ENCODE measurements around the gene KRT14. TPM values are rescaled to one million over a fixed set of nuclear protein-coding genes. Genes with fewer than 3 reads are reported as not detected.
"Not testable (repeated sequence)": the region's sequence is repeated elsewhere in the genome, so short reads cannot be mapped to it uniquely, and the experiment has no call there.

KRT14 gene
- total RNA-seq, 2 donors from 2014 or later: not detected

DNA sequence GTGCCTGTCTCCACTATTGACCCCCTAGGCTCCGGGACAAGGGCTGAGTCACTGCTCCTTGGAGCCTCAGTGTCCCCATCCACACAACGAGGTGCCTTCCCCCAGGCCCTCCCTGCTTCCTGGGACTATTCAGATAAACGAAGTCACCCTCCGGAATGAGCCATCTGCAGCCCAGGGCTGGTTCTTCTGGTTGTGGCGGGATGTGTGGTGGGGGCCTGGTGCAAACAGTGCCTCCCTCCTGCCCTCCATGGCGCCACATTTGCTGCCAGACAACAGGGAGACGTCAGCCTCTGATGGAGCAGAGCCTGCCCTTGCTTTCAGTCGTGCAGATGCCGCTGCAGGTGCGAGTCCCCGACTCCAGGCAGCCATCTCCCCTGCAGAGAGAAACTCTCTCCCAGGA, 31.0 kb upstream of the KRT14 start:
- no peaks in the 10 kb centered on the region for H3K36me3 Mint-ChIP-seq (ENCODE audit: low read depth)
- H3K27ac Mint-ChIP-seq: no peak overlapping the region
- no peaks in the 10 kb centered on the region for H3K27me3 Mint-ChIP-seq
- no peak overlapping the region for H3K4me3 Mint-ChIP-seq
- ATAC-seq (replicated peaks): no peak
- H3K4me1 Mint-ChIP-seq: no peaks in the 10 kb centered on the region
- no peaks in the 10 kb centered on the region for H3K9me3 Mint-ChIP-seq

- Mint-ChIP-seq H3K4me1 (no peaks in the 10 kb centered on the region), H3K27ac (no peak overlapping the region), H3K4me3 (no peak overlapping the region), H3K36me3 (ENCODE audit: low read depth) (no peaks in the 10 kb centered on the region), H3K9me3 (no peaks in the 10 kb centered on the region), H3K27me3 (no peaks in the 10 kb centered on the region)
- no peak for ATAC-seq (replicated peaks)
These were observed 30.4 kb upstream of the KRT14 start for GRCh38 chr17:41617136-41617535.

DNA sequence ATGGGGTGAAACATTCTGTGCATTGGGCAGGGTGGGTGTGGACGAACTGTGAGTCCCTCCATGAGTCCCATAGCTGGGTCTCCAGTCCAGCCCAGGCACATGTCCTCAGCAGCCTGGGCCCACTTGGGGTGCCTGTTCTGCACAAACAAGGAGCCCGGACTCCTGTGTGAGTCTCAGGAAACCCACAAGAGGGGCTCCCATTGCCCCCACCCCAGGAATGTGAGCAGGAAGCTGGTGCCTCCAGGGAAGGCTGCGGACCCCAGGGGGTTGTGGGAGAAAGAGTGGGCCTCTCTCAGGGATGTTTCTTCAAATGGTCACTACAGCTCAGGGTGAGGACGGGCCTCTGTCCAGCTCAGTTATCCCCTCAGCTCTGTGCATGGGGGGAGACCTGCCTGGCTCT, 29.8 kb upstream of the KRT14 start:
- H3K36me3 Mint-ChIP-seq (ENCODE audit: low read depth); H3K9me3 Mint-ChIP-seq; H3K27me3 Mint-ChIP-seq; H3K4me1 Mint-ChIP-seq; H3K4me3 Mint-ChIP-seq; H3K27ac Mint-ChIP-seq; ATAC-seq (replicated peaks): not testable (repeated sequence)

GRCh38 chr17:41615454-41615853, 28.8 kb upstream of the KRT14 start:
- no peaks in the 10 kb centered on the region for H3K9me3 Mint-ChIP-seq
- H3K27me3 Mint-ChIP-seq: peaks cover 4% of the 10 kb centered on the region
- H3K4me1 Mint-ChIP-seq: no peaks in the 10 kb centered on the region
- no peaks in the 10 kb centered on the region for H3K36me3 Mint-ChIP-seq (ENCODE audit: low read depth)
- H3K27ac Mint-ChIP-seq: no peak overlapping the region
- no peak overlapping the region for H3K4me3 Mint-ChIP-seq
- no peak for ATAC-seq (replicated peaks)

DNA sequence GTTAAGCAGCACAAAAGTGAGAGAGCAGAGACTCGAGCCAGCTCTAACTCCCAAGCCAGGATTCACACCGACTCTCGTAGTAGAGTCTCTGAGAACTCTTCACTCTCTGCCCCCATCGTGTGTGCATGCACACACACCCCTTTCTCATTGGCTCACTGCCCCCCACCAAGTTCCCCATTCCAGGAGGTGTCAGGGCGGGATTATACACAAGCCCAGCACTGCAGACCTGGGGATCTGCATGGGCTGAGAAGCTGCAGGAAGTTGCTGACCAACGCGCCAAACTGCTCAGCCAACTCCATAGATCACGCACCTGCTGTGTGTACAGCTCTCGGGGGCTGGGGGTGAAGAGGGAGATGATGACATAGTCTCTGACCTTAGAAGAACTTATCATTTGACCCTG, 28.1 kb upstream of the KRT14 start:
- H3K27ac Mint-ChIP-seq; H3K4me1 Mint-ChIP-seq; H3K9me3 Mint-ChIP-seq; ATAC-seq (replicated peaks); H3K27me3 Mint-ChIP-seq; H3K36me3 Mint-ChIP-seq (ENCODE audit: low read depth); H3K4me3 Mint-ChIP-seq: not testable (repeated sequence)

DNA sequence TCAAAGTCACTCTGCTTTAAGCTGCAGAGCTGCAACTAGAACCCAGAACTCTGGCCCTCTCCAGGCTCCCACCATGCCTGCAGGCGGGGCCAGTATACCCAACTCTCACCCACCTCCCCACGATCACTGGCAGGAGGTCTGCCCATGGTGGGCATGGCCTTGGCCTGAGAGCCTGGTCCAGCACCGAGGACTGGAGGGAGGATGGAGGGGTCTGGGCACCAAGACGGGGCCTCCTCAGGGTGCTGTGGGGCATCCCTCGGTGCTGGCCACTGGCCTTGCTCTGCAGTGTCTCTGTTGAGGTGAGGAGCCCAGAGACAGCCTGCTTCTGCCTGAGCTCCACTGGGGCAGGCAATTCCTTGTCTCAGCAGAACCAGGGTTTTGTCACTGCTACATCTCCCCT, 27.4 kb upstream of the KRT14 start:
- Mint-ChIP-seq H3K4me1 (no peaks in the 10 kb centered on the region), H3K9me3 (no peaks in the 10 kb centered on the region), H3K36me3 (ENCODE audit: low read depth) (no peaks in the 10 kb centered on the region), H3K27ac (no peak overlapping the region), H3K27me3 (peaks cover 7% of the 10 kb centered on the region), H3K4me3 (no peak overlapping the region)
- no peak for ATAC-seq (replicated peaks)

DNA sequence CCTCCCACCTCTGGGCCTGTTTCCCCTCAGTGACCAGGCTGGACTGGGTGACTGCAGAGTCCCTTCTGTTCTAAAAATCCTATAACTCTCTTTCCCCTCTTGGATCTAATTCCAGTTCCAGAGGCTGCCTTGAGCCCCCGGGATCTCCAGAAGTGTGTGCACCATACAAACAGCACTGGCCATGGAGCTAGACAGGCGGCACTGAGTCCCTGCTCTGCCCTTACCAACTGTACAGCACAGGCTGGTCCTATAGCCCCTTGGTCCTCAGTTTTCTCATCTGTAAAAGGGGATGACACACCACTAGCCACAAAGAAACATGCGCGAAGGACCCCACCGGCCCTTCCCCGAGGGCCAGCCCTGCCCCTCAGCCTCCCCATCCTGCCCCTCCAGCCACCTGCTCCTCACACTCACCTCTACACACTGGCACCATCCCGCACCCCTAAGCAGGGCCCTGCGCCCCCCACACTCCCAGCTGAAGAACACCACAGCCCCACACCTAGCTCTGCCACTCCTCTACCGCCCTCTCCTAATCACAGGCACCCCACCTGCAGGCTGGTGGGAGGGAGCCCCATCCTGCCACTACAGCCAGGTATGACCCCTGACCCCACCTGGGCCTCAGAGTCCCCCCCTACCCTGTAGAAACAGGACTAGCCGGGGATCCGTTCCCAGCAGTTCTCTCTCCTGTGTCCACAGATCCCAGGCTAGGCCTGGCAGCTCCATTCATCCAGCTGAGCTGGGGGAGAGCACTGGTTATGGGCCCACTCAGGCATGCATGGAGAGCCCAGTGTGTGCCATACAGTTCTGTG, 26.8 kb upstream of the KRT14 start:
- H3K27me3 Mint-ChIP-seq: peaks cover 12% of the 10 kb centered on the region
- no peak for ATAC-seq (replicated peaks)

GRCh38 chr17:41612376-41613160, 25.9 kb upstream of the KRT14 start, which contains the start of gene KRT16:
Gene KRT16, minus strand, starts transcription at chr17:41612767. Its CDS starts 79 bp downstream, at chr17:41612688.
- not testable (repeated sequence) for H3K9me3 Mint-ChIP-seq; H3K4me3 Mint-ChIP-seq; ATAC-seq (replicated peaks); H3K36me3 Mint-ChIP-seq (ENCODE audit: low read depth); H3K27ac Mint-ChIP-seq; H3K4me1 Mint-ChIP-seq
- H3K27me3 Mint-ChIP-seq: peaks cover 12% of the 10 kb centered on the region

More for the DNA sequence above, 26.8 kb upstream of the KRT14 start:
- no peaks in the 10 kb centered on the region for H3K4me1 Mint-ChIP-seq
- H3K9me3 Mint-ChIP-seq: no peaks in the 10 kb centered on the region
- H3K27ac Mint-ChIP-seq: no peak overlapping the region
- H3K36me3 Mint-ChIP-seq (ENCODE audit: low read depth): no peaks in the 10 kb centered on the region
- no peak overlapping the region for H3K4me3 Mint-ChIP-seq

GRCh38 chr17:41610965-41611640, 24.4 kb upstream of the KRT14 start:
- Mint-ChIP-seq H3K27ac (no peak overlapping the region), H3K4me1 (no peaks in the 10 kb centered on the region), H3K27me3 (peaks cover 21% of the 10 kb centered on the region), H3K4me3 (no peak overlapping the region), H3K36me3 (ENCODE audit: low read depth) (no peaks in the 10 kb centered on the region), H3K9me3 (peaks cover 11% of the 10 kb centered on the region)
- no peak for ATAC-seq (replicated peaks)

DNA sequence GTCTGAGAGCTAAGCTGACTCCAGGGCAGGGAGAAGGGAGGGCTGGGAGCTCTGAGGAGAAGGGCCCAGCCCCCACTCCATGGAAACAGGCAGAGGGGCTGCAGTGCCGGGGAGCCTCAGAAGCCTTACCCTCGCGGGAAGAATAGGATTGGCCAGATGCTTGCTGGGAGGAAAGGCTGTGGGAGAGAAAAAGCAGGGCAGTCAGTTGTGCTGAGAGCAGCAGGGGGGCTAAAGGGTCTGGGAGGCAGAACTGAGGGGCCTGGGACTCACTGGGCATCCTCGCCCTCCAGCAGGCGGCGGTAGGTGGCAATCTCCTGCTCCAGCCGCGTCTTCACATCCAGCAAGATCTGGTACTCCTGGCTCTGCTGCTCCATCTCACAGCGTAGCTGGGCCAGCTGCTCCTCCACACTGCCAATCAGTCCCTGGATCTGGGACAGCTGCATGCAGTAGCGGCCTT, 23.4 kb upstream of the KRT14 start:
- not testable (repeated sequence) for H3K4me3 Mint-ChIP-seq; H3K36me3 Mint-ChIP-seq (ENCODE audit: low read depth); H3K4me1 Mint-ChIP-seq; H3K27ac Mint-ChIP-seq; ATAC-seq (replicated peaks)
- peaks cover 15% of the 10 kb centered on the region for H3K9me3 Mint-ChIP-seq
- H3K27me3 Mint-ChIP-seq: peaks cover 25% of the 10 kb centered on the region

DNA sequence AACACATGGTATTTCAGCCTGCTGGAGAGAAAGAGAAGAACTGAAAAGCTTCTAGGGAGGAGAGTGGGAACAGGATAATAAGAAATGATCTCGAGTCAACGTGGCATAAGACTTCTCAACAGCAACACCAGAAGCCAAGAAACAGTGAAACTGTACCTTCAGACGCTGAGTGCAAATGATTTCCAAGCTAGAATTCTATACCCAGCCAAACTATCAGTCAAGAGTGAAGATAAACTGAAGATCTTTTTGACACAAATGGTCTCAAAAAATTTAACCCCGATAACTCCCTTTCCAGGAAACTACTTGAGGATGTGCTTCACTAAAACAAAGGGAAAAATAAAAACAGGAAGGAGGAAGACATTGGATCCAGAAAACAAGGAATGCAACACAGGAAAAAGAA, 20.2 kb upstream of the KRT14 start:
- H3K27ac Mint-ChIP-seq; H3K36me3 Mint-ChIP-seq (ENCODE audit: low read depth); ATAC-seq (replicated peaks); H3K4me3 Mint-ChIP-seq; H3K4me1 Mint-ChIP-seq: not testable (repeated sequence)
- Mint-ChIP-seq H3K9me3 (peaks cover 15% of the 10 kb centered on the region), H3K27me3 (peaks cover 37% of the 10 kb centered on the region)

GRCh38 chr17:41602524-41602923, 15.8 kb upstream of the KRT14 start:
- Mint-ChIP-seq H3K9me3 (peaks cover 15% of the 10 kb centered on the region), H3K27ac (no peak overlapping the region), H3K4me3 (no peak overlapping the region), H3K36me3 (ENCODE audit: low read depth) (no peaks in the 10 kb centered on the region), H3K27me3 (peaks cover 29% of the 10 kb centered on the region), H3K4me1 (no peaks in the 10 kb centered on the region)
- ATAC-seq (replicated peaks): no peak

GRCh38 chr17:41600318-41600717, 13.6 kb upstream of the KRT14 start:
- no peaks in the 10 kb centered on the region for H3K9me3 Mint-ChIP-seq
- peaks cover 15% of the 10 kb centered on the region for H3K27me3 Mint-ChIP-seq
- no peaks in the 10 kb centered on the region for H3K4me1 Mint-ChIP-seq
- no peak for ATAC-seq (replicated peaks)
- H3K27ac Mint-ChIP-seq: no peak overlapping the region
- H3K36me3 Mint-ChIP-seq (ENCODE audit: low read depth): no peaks in the 10 kb centered on the region
- H3K4me3 Mint-ChIP-seq: no peak overlapping the region

DNA sequence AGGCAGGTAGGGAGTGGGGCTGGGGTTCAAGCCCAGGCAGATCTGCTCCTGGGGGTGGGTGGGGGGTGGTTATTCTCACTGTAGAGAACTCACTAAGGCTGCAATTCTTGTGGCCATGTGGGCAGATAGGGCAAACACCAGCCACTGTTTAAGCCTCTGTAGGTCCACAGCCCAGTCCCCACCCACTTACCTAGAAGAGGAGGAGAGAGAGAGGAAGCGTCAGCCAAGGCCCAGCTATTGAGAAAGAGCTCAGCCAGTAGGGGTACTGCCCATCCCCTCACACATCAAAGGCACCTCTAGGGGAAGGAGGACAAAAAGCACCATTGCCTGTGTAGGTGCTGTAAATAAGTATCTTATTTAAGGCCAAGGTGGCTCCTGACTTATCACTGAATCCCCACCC, 13.0 kb upstream of the KRT14 start:
- Mint-ChIP-seq H3K27ac (no peak overlapping the region), H3K4me1 (no peaks in the 10 kb centered on the region), H3K4me3 (no peak overlapping the region), H3K9me3 (no peaks in the 10 kb centered on the region), H3K36me3 (ENCODE audit: low read depth) (no peaks in the 10 kb centered on the region), H3K27me3 (peaks cover 15% of the 10 kb centered on the region)
- no peak for ATAC-seq (replicated peaks)
